ENCODE results near the gene KRT222.

The KRT222 gene

DNA sequence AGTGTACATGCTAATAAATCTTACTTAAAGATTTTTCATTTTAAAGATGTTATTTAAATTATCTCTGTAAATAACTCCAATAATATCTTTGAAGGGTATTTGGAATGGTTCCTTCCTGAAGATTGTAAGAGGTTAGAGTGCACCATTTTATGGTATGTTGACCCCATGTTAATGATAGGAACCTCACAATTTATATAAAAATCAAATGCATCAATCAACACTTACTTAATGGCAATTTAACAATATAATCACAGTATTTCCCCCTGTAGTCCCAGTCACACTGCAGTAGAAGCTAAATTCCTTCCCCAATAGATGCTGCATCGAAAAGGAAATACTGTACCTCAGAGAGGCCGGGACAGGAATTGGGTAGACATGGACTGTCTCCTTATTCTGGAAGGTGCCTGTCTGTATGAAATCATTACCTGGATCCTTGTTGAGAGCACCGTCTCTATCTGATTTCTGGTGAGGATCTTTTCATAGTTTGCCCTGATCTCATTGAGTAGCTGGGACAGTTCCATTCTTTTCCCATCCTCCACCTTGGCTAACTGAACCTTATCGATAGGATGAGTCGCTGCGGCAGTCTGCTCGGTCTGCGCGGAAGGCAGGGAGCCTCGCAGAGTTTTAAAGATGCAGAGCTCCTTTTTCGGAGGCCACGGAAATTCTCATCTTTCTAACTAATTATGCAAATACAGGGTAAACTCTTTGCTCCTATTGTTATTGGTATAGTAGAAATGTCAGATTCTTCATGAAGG is at the start of gene KRT222:
KRT222 (minus strand) TSS at position 596 of the 752 bp plus-strand sequence; CDS start at position 518, 78 bp downstream.
- FAIRE-seq, result no peak

DNA sequence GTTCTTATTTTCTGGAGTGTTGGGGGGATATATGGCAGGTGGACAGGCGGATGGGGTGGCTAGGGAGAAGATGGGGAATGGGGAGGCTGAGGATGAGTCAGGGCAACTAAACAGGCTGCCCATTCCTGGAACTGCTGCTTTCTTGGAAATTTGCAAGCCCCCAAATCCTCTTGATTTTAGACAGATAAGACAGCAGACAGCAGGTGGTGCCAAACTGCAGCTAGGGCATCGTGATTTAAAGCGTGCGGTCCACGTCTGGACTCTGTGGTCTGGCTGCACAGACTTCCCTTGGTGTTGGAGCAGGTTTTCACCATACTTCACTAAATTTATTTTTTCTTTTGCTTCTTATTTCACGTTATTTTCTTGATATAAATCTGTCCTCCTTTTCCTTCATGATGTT is 49.5 kb upstream of the KRT222 start:
- no peak for FAIRE-seq

DNA sequence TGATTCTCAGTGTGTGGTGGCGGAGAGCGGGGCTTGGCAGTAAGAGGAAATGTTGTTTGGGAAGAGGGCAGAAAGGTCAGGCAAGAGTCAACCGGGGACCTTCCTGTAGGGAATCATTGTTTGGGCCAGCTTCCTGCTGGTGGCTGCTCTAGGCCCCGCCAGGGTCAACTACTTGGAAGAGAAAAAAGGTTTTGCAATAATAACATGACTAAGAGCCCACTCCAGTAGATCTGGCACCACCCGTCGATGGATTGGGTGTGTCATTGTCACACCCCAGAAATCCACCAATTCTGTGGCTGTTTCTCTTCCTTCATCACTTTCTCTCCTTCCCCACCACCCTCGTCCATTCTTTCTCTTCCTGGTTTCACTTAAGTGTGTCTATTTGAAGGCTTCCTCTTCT is 42.8 kb upstream of the KRT222 start:
- FAIRE-seq, result no peak

DNA sequence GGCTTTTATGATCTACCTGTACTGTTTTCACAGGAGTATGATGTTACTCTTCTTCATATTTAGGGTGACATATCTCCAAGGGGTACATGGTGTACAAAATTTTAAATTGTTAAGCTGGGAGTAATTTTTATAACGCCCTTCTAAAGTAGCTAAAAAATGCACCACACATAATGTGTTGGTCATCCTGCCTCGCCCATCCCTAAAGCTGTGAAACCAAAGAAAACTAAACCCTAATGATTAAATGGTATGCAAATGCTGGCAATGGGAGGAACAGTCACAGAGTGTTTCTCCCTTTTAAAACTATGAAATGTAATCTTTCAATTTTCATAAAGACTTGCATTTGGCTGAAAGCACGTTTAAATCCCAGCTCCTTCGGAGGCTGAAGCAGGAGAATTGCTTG is 40.6 kb upstream of the KRT222 start:
- no peak for FAIRE-seq

DNA sequence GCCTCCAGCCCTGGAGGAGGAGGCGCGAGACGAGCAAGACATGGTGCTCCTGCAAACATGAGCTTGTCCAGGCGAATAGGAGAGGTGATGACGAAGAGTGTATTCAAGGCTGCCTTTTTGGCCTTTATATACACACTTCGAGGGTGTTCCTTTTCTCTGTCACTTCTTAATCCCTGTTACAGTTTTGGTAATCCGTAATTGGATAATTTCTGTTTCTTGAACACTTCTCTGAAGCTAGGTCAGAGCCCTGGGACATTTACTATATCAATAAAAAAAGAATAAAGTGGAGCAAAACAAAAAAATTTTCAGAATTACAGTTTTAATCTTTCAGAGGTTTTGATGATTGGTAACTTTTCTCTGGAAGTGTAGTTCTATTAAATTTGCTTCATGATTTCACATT is 38.7 kb upstream of the KRT222 start, which contains the start of gene KRT24:
KRT24 (minus strand) TSS at position 101 of the 400 bp plus-strand sequence; CDS start at position 42, 59 bp downstream.
- FAIRE-seq, result no peak

DNA sequence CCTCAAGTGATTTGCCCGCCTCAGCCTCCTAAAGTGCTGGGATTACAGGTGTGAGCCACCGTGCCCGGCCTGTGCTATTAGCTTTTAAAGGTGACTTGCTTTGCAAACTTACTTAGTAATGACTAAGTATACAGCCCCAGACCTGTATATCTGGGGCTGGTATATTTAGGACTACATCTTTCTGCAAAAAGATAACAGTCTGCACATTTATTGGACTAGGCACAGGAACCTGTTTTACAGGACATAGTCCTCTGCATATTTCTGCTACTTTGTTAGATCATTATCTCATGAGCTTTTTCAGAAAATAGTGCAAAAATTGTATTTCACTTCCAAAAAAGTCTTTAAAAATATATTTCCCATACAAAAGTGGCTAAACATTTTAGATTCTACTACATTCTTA is 37.3 kb upstream of the KRT222 start:
- no peak for FAIRE-seq

DNA sequence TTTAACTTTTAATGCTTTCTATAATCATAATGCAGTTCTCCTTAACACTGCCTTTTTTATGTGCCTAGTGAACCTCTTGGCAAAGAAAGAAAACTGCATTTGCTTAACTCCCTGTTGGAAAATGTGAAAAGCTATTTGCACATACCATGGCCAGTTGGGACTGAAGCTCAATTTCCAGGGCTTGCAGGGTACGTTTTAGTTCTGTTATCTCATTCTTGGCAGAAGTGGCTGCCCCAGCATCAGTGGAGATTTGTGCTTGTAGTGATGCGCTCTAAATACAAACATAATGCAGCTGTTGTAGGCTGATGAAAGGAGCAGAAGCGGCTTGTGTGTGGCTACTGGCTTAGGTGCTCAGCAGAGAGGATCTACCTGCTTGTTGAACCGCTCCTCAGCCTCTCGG is 34.9 kb upstream of the KRT222 start:
- FAIRE-seq, result no peak

DNA sequence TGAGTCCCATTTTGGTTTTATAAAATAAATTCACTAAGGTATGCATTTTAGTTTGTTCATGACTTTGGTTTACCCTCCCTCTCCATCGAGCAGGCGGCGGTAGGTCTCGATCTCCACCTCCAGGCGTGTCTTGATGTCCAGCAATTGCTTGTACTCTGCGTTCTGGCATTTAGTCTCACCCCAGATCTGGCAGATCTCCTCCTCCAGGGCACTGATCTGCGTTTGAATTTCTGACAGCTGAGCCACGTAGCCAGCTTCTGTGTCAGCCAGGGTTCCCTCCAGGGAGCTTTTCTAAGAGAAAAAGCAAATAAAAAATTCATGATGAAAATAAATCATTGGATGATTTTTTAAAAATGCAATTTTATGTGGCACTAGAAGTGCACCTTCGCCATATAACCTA is 34.4 kb upstream of the KRT222 start:
- FAIRE-seq, result no peak

DNA sequence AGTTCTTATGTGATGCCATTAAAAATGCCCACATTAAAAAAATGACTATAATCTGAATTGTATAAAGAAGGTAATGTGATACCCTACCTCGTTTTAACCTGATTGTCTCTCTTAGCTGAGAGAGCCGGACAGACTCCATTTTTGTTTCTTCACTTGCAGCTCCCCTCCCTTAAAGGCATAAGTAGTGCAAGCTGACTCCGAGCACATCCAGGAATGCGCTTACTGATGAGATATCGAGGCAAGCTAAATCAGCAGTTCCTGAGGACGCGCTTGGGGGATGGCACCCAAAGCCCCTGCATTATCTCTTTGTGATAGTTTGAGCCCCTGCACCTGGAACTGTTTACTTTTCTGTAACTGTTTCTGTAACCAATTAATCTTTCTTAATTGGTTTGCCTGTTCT is 32.3 kb upstream of the KRT222 start:
- FAIRE-seq, result no peak

DNA sequence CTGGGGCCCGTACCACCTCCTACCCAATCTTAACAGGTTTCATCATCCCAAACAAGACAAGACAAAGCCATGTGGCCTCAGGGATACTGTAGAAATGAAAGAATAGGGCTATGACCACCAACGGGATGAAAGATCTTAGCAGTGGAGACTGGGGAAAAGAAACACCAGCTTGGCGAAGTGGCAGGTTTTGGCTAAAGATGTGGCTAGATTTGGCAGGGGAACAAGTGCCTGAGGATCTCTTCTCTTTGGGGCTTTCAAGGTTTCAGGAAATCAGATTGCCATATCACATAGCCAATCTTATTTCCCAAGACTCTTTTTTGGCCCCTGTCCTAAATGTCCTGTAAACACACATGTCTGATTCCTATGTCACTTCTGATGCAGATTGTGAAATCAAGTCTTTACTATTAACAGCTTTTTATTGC is 31.7 kb upstream of the KRT222 start:
- FAIRE-seq, result no peak

DNA sequence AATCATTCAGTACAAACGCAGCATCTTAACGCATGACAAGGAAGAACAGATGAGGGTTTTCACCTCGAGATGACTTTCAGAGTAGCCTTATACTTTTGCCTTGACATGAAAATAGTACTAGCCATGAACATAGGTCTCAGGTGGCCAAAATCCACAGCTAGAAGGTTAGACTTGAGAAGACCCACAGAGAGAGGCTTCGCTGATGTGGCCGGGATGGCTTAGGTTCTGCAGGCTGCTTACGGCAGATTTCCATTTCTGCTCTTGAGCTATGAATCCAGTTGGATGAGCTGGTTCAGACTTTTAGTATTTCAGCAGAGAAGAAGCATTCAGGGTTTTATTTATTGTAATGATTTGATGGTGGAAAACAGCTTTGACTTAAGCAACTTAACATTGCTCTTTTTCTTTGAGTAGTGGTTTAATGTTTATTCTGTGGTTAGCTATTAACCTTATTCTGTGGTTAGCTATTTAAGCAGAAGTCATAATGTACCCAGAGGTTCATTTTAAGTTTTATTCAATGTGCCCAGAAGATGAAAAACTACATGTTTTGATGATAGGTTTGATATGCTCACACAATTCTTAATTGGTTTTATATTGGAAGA is 31.0 kb upstream of the KRT222 start:
- FAIRE-seq, result no peak

DNA sequence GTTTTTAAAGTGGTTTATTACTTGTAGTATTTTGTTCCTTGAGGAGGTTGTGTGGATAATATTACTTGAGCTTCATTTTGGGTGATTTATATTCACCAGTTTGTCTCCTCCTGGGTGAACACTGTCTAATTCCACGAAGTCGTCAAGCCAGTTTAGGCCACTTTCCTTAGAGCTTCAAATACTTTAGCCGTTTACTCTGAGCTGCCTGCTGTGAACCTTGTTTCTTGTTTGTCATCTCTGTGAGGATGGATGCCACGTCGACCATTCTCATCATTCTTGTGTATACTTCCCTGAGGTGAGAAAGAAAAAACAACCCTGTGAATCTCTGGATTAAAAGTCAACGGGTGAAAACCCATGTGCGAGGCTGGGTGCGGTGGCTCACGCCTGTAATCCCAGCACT is 29.6 kb upstream of the KRT222 start:
- no peak for FAIRE-seq

DNA sequence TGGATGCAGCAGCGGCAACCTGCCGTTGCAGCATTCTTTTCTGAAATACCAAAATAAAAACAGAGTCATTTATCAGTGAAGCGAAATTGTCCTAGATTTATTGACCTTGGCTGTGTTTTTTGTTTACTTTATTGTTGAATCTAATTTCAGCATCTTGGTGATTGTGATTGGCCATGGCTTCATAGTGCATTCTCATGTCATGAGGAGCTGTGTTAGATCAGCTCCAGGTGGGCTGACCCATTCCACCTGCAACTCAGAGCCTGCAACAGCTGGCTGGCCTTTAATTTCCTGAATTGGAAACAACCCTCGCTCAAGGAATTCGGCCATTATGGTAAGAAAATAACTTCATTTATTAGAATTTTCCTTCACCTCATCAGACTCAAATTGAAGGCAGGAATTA is 22.1 kb upstream of the KRT222 start:
- FAIRE-seq, result no peak

DNA sequence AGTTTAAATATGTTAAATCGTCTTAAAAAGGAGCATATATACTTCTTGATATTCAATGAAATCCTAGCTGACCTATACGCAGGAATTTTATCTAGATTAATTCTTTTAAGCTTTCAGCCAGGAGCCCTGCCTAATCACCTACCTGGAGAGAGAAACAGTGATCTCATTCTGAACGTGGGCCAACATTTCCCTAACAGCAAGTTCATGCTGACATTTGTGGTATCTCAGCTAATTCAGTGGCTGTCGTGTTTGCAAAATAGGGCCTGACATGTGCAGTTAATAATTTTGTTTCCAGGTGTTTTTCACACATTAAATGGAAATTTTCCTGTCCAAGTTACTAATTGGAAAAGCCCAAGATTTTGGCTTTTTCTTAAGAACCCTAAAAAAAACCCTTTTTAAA is 21.2 kb upstream of the KRT222 start:
- no peak for FAIRE-seq

DNA sequence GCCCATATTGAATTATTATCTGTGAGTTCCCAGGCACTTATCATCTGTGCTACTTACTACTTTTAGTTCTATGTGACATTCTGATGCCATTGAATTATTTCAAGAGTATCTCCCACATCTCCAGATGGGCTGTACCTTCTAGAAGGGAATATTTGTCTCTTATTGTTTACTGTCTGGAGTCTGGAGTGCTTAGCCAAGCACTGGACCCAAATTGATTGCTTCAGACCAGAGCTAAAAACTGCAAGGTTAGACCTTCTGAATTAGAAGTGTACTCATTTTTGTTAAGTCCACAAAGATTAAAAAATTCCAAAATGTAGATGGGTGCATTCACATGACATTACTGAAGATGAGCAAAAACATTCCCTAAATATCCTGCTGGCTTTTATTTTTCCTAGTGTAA is 16.0 kb upstream of the KRT222 start:
- FAIRE-seq, result no peak

DNA sequence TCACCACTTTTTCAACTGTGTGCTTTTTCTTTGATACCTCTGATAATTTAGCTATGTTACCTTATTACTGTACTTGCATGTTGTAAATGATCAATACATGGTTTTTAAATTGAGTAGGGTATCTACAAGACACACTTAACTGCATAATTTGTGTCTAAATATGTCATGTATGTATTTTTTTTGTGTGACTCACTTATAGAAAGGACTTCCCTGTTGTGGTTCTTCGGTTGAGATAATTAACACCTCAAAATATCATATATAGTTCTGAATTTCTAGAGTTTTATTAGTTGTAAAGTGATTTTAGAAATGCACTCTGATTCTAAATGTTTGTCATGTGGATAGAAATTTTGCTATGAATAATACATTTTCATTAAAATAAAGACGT is 14.5 kb upstream of the KRT222 start:
- FAIRE-seq, result no peak

DNA sequence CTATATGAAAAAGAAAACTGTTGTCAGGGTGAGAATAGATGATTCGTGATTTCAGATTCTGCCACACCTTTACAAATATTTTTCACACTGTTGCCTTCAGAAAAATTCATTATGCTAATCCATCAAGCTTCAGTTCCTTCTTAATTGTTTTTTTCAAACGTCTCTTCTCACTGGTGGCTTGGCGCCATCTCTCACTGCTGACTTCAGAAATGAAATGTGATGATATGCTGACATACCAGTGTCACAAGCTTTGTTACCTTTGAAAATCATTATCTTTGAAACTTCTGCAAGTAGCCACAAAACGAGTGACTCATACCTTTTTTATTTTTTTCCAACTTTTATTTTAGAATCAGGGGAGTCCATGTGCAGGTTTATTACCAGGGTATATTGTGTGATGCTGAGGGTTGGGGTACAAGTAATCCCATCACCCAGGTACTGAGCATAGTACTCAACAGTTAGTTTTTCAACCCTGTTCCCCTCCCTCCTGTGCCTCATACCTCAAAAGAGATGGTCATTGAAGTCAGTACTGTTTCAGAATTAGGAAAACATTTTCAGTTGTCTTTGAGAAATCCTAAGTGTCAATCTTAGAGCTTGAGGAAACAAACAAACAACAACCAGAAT is 14.0 kb upstream of the KRT222 start:
- no peak for FAIRE-seq

DNA sequence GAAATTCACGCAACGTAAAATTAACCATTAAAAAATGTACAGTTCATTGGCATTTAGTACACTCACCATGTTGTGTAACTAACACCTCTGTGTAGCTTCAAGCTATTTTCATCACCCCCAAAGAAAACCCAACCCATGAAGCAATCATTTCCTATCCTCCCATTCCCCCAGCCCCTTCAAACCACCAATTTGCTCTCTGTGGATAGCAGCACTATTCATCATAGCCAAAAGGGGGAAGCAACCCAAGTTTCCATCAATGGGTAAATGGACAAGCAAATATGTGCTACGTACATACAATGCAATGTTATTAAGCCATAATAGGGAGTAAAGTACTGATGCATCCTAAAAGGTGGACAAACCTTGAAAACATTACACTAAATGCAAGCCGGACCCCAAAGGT is 10.9 kb upstream of the KRT222 start:
- no peak for FAIRE-seq

DNA sequence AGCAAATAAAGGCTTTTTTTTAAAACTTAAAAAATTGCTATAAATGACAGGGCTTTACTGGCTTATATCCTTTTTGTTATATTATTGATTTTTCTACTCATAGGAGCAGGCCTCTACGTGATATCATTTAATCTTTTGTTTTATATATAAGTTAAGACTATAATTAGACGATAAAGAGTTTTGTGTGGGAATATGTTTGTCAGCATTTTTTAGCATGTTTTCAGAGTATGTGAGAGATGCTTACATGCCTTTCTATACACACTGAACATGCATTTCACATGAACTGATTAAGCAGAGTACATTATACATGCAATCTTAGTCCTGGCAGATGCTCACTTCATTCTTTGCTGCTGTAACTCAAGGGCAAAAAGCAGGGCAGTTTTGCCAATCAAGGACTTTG is 7.7 kb upstream of the KRT222 start:
- no peak for FAIRE-seq

DNA sequence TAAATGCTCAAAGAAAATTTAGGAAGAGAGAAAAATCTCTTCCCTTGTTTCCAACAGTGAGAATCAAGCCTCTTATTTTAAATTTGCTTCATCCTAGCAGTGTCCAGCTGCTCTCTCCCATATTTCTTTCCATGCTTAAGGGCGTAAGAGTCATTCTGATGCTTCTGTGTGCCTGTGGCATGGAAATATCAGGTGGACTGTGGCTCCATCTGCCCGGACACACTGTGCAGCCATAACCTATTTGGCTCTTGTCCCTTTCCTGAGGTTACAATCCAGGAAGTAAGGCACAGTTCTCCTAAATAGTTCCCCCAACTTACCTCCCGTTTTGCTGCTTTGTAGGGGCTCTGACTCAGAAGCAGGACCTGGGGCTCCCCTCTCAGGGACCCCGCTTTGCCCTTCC is 6.3 kb upstream of the KRT222 start:
- no peak for FAIRE-seq

DNA sequence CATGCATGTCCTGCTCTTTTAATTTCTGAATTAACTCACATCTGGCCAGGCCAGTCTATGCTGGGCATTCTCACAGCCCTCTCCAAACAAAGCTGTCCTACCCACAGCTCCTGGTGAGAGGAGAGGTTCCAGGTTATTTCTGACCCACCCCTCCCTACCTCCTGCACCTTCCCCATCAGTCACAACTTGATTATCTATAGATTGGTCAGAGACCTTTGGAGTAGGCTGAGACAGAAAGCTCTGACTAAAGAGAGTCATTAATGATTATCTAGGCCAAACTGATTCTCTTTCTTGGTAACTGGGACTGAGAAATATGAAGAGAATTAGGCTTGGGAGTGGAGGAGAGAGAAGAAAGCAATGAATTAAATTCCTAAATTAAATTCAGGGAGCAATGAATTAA is 1.4 kb upstream of the KRT222 start:
- FAIRE-seq, result no peak

DNA sequence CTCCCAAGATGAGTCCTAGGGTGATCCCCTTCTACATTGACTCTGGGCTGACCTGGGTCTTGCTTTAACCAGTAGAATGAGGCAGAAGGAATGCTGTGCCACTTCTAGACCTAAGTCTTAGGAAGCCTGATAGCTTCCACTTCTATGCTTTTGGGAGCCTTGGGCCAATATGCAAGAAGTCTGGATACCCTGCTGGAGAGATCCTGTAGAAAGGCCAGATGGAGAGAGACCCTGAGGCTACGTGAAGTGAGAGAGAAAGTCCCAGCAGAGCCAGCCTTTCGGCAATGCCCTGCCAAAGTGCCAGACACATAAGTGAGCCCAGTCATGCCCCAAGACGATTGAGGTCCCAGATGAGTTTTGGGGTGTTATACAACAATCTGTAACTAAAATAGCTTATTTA is 1.7 kb downstream of the KRT222 start:
- FAIRE-seq, result no peak

DNA sequence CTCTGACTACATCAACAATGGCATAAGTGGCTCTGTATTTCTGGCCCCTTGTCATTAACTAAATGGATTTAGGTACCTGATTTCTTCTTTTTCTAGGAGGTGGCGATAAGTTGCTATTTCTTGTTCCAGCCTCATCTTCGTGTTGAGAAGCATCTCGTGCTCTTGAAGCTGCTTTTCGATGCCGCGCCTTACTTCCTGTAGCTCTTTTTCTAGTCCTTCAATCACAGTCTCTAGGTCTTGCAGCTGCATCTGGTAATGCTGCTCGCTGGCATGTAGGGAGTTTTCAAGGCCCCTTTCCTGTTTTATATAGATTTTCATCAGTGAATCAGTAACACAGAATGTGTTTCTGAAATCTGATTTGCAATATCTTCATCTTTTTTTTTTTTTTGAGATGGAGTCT is 5.1 kb downstream of the KRT222 start:
- no peak for FAIRE-seq

DNA sequence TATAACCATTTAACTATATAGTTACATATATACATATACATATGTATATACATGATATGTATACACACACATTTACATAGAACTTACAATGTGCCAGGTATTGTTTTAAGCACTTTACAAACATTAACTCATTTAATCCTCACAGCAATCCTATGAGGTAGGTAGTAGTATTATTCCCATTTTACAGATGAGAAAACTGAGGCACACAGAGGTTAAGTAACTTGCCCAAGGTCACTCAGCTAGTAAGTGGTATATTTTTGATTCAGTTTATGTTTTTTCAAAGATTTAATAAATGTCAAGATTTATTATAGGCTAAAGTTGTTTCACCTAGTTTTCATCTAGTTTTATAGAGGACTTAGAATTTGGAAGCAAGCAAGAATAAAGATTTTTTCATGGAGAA is 6.6 kb downstream of the KRT222 start:
- no peak for FAIRE-seq

All from endometrium (tissue), 2 donors.